NCI-H748 (cell line): ENCODE data around the gene SRSF4.
"Not testable (repeated sequence)": the region's sequence is repeated elsewhere in the genome, so short reads cannot be mapped to it uniquely, and the experiment has no call there.

Source experiments
- DNase-seq: peaks from one replicate; lab custom pipeline; 2025; ENCODE audit not compliant: unreplicated experiment; lab: John Stamatoyannopoulos, UW

Gene SRSF4

GRCh38 chr1:29166291-29166878, 15.3 kb downstream of the SRSF4 start:
- DNase-seq: no peak

GRCh38 chr1:29164588-29164987, 17.1 kb downstream of the SRSF4 start:
- no peak for DNase-seq

GRCh38 chr1:29162476-29163138, 19.1 kb downstream of the SRSF4 start:
- DNase-seq: no peak

GRCh38 chr1:29162025-29162424, 19.7 kb downstream of the SRSF4 start:
- peak; percentile 15 for DNase-seq

- no peak for DNase-seq
Measured at GRCh38 chr1:29159773-29160172, 21.9 kb downstream of the SRSF4 start.

GRCh38 chr1:29157269-29157601, 24.5 kb downstream of the SRSF4 start:
- no peak for DNase-seq

- DNase-seq: peak; percentile 5
Measured at GRCh38 chr1:29156543-29157268, 25.0 kb downstream of the SRSF4 start.

- no peak for DNase-seq
Measured at GRCh38 chr1:29152046-29152805, 29.5 kb downstream of the SRSF4 start.

GRCh38 chr1:29150346-29150745, 31.4 kb downstream of the SRSF4 start:
- not testable (repeated sequence) for DNase-seq

- DNase-seq: no peak
Measured at GRCh38 chr1:29148656-29149491, 32.8 kb downstream of the SRSF4 start.

GRCh38 chr1:29145739-29146437, 35.8 kb downstream of the SRSF4 start:
- DNase-seq: no peak

GRCh38 chr1:29144178-29144577, 37.5 kb downstream of the SRSF4 start:
- DNase-seq: no peak

- no peak for DNase-seq
Measured at GRCh38 chr1:29142714-29143113, 39.0 kb downstream of the SRSF4 start.

GRCh38 chr1:29136391-29136915, 45.2 kb downstream of the SRSF4 start:
- DNase-seq: no peak

GRCh38 chr1:29134695-29135028, 47.0 kb downstream of the SRSF4 start:
- DNase-seq: no peak

GRCh38 chr1:29133861-29134694, 47.6 kb downstream of the SRSF4 start:
- no peak for DNase-seq

GRCh38 chr1:29131056-29131455, 50.6 kb downstream of the SRSF4 start:
- not testable (repeated sequence) for DNase-seq

- no peak for DNase-seq
Measured at GRCh38 chr1:29129916-29130315, 51.8 kb downstream of the SRSF4 start.

- DNase-seq: no peak
Measured at GRCh38 chr1:29128739-29129138, 53.0 kb downstream of the SRSF4 start.
